ENCODE results near the gene THRB.

THRB gene

DNA sequence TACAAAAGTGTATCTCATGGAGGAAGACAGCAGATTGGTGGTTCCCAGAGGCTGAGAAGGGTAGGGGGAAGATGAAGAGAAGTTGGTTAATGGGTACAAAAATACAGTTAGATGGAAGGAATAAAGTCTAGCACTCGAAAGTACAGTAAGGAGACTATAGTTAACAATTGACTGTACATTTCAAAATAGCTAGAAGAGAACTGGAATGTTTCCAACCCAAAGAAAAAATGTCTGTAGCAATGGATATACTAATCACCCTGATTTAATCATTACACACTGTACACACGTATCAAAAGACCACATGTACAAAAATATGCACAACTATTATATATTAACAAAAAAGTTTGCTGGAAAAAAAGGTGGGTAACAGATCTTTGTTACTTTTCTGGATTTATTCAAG lies 57.3 kb downstream of the THRB start (continued):
- TF ChIP-seq ZNF394 (tag by site-specific recombination; IDR thresholded peaks at IDR 0.05; ENCODE audit: borderline replicate concordance) (no peak), ZNF24 (tag by site-specific recombination; IDR thresholded peaks at IDR 0.05) (no peak), ZNF211 (tag by site-specific recombination; IDR thresholded peaks at IDR 0.05; ENCODE audit: low read depth) (no peak)
- TF ChIP-seq, protein P1, sequence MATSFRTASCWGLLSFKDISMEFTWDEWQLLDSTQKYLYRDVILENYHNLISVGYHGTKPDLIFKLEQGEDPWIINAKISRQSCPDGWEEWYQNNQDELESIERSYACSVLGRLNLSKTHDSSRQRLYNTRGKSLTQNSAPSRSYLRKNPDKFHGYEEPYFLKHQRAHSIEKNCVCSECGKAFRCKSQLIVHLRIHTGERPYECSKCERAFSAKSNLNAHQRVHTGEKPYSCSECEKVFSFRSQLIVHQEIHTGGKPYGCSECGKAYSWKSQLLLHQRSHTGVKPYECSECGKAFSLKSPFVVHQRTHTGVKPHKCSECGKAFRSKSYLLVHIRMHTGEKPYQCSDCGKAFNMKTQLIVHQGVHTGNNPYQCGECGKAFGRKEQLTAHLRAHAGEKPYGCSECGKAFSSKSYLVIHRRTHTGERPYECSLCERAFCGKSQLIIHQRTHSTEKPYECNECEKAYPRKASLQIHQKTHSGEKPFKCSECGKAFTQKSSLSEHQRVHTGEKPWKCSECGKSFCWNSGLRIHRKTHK (tag by site-specific recombination; IDR thresholded peaks at IDR 0.05): no peak
- TF ChIP-seq, protein P2, sequence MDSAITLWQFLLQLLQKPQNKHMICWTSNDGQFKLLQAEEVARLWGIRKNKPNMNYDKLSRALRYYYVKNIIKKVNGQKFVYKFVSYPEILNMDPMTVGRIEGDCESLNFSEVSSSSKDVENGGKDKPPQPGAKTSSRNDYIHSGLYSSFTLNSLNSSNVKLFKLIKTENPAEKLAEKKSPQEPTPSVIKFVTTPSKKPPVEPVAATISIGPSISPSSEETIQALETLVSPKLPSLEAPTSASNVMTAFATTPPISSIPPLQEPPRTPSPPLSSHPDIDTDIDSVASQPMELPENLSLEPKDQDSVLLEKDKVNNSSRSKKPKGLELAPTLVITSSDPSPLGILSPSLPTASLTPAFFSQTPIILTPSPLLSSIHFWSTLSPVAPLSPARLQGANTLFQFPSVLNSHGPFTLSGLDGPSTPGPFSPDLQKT (IDR thresholded peaks at IDR 0.05; ENCODE audit: borderline replicate concordance, low read depth, low read length): no peak

DNA sequence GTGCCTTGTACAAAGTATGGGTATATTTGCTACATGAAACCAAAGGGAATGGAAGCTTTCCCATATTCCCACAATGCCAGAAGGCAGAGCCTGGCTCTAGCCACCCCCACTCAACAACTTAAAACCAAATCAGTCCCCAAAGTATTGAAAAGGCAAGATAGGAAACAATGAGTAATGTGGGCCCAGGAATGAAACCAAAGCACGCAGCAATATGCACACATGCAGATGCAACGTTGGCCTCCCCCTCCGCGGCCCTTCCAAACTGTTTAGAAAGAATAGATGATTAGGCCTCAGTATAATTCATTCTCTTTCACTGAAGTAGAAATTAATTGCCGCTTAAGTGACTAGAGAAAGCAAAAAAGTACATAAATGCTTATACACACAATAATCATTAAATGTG lies 59.1 kb downstream of the THRB start:
- H3K36me3 ChIP-seq (ENCODE audit: control insufficient read depth in 2 of 2, insufficient read depth in 1 of 2, low read length in 2 of 2): no peaks in the 10 kb centered on the region
- ChIA-PET POLR2A (no interaction called here), CTCF (no interaction called here)
- H3K9me3 ChIP-seq (ENCODE audit: control insufficient read depth, insufficient read depth, low read depth, low read length): no peaks in the 10 kb centered on the region
- no peak overlapping the region for H3K4me3 ChIP-seq (ENCODE audit: low read depth, low read length)
- H3K27ac ChIP-seq (ENCODE audit: extremely low read depth, low read depth, low read length): no peak overlapping the region
- TF ChIP-seq ZNF211 (tag by site-specific recombination; IDR thresholded peaks at IDR 0.05; ENCODE audit: low read depth) (no peak), ZNF311 (tag by site-specific recombination; IDR thresholded peaks at IDR 0.05; ENCODE audit: borderline replicate concordance) (no peak), ZNF184 (tag by site-specific recombination; IDR thresholded peaks at IDR 0.05) (no peak), ZNF114 (tag by site-specific recombination; IDR thresholded peaks at IDR 0.05) (no peak), ZNF785 (tag by site-specific recombination; IDR thresholded peaks at IDR 0.05) (no peak), PRDM1 (tag by site-specific recombination; IDR thresholded peaks at IDR 0.05) (no peak), ZNF529 (tag by site-specific recombination; IDR thresholded peaks at IDR 0.05; ENCODE audit: insufficient replicate concordance) (no peak), GLI4 (tag by site-specific recombination; IDR thresholded peaks at IDR 0.05) (no peak), ZNF560 (tag by site-specific recombination; IDR thresholded peaks at IDR 0.05; ENCODE audit: borderline replicate concordance) (no peak), HOXC10 (CRISPR knock-in tag; IDR thresholded peaks at IDR 0.05) (no peak), ZNF302 (tag by site-specific recombination; IDR thresholded peaks at IDR 0.05; ENCODE audit: low read depth) (no peak), ZBTB17 (tag by site-specific recombination; IDR thresholded peaks at IDR 0.05) (no peak), ZNF112 (tag by site-specific recombination; IDR thresholded peaks at IDR 0.05) (no peak), KLF17 (tag by site-specific recombination; IDR thresholded peaks at IDR 0.05) (no peak), ZBTB26 (tag by site-specific recombination; optimal IDR thresholded peaks at IDR 0.05) (no peak), ZNF548 (tag by site-specific recombination; IDR thresholded peaks at IDR 0.05) (no peak), TSHZ1 (tag by site-specific recombination; IDR thresholded peaks at IDR 0.05; ENCODE audit: borderline replicate concordance) (no peak)
- TF ChIP-seq, protein P3, sequence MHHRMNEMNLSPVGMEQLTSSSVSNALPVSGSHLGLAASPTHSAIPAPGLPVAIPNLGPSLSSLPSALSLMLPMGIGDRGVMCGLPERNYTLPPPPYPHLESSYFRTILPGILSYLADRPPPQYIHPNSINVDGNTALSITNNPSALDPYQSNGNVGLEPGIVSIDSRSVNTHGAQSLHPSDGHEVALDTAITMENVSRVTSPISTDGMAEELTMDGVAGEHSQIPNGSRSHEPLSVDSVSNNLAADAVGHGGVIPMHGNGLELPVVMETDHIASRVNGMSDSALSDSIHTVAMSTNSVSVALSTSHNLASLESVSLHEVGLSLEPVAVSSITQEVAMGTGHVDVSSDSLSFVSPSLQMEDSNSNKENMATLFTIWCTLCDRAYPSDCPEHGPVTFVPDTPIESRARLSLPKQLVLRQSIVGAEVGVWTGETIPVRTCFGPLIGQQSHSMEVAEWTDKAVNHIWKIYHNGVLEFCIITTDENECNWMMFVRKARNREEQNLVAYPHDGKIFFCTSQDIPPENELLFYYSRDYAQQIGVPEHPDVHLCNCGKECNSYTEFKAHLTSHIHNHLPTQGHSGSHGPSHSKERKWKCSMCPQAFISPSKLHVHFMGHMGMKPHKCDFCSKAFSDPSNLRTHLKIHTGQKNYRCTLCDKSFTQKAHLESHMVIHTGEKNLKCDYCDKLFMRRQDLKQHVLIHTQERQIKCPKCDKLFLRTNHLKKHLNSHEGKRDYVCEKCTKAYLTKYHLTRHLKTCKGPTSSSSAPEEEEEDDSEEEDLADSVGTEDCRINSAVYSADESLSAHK (tag by site-specific recombination; IDR thresholded peaks at IDR 0.05): no peak
- TF ChIP-seq, protein P4, sequence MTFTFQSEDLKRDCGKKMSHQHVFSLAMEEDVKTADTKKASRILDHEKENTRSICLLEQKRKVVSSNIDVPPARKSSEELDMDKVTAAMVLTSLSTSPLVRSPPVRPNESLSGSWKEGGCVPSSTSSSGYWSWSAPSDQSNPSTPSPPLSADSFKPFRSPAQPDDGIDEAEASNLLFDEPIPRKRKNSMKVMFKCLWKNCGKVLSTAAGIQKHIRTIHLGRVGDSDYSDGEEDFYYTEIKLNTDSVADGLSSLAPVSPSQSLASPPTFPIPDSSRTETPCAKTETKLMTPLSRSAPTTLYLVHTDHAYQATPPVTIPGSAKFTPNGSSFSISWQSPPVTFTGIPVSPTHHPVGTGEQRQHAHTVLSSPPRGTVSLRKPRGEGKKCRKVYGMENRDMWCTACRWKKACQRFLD (tag by site-specific recombination; IDR thresholded peaks at IDR 0.05): no peak
- TF ChIP-seq, protein P5, sequence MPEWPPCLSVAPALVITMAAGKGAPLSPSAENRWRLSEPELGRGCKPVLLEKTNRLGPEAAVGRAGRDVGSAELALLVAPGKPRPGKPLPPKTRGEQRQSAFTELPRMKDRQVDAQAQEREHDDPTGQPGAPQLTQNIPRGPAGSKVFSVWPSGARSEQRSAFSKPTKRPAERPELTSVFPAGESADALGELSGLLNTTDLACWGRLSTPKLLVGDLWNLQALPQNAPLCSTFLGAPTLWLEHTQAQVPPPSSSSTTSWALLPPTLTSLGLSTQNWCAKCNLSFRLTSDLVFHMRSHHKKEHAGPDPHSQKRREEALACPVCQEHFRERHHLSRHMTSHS (tag by site-specific recombination; IDR thresholded peaks at IDR 0.05): no peak
- no peaks in the 10 kb centered on the region for H3K4me1 ChIP-seq (ENCODE audit: control insufficient read depth, insufficient read depth, low read length)
